ENCODE results near the gene SYNE3. TPM values are rescaled to one million over a fixed set of nuclear protein-coding genes. Genes with fewer than 3 reads are reported as not detected.
A peak's percentile ranks its signal among the peaks of the same experiment; 100 is the strongest.

The SYNE3 gene
- total and polyA plus RNA-seq, 3 donors from 2014 or later, result 8.3 to 38.9 (median 37.6) TPM

DNA sequence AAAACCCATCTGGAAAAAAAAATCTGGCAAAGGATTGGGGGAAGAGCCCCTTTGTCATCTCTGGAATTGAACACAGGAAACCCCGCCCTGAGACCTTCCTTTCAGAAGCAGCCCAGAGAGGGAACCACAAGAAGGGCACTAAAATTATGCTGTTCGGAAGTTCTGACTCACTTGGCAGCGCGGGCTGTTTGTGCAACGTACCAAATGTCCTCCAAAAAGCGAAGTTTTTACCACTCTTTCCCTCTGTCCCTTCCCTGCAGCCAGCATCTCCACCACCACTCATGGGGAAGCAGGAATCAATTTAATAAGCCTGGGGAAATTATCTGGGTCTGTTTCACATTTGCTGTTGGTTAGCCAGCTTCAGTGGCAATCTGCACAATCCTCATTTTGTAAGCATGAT is 3.2 kb upstream of the SYNE3 start:
- 53 to 55% methylated on average over 6 of the region's 6 CpGs for WGBS, 2 donors
- H3K36me3 ChIP-seq (ENCODE audit: low read depth, missing control alignments), result no peaks in the 10 kb centered on the region
- no peak overlapping the region for H3K4me3 ChIP-seq
- no peak for TF ChIP-seq POLR2A (IDR thresholded peaks at IDR 0.05)
- TF ChIP-seq, protein P1, sequence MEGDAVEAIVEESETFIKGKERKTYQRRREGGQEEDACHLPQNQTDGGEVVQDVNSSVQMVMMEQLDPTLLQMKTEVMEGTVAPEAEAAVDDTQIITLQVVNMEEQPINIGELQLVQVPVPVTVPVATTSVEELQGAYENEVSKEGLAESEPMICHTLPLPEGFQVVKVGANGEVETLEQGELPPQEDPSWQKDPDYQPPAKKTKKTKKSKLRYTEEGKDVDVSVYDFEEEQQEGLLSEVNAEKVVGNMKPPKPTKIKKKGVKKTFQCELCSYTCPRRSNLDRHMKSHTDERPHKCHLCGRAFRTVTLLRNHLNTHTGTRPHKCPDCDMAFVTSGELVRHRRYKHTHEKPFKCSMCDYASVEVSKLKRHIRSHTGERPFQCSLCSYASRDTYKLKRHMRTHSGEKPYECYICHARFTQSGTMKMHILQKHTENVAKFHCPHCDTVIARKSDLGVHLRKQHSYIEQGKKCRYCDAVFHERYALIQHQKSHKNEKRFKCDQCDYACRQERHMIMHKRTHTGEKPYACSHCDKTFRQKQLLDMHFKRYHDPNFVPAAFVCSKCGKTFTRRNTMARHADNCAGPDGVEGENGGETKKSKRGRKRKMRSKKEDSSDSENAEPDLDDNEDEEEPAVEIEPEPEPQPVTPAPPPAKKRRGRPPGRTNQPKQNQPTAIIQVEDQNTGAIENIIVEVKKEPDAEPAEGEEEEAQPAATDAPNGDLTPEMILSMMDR (IDR thresholded peaks at IDR 0.05), result no peak
- peak overlapping the region in 1 of 2 donors; percentile 1 for H3K27ac ChIP-seq
- H3K4me1 ChIP-seq, result peaks cover 63% of the 10 kb centered on the region
- H3K9me3 ChIP-seq, result no peaks in the 10 kb centered on the region
- no peaks in the 10 kb centered on the region for H3K27me3 ChIP-seq
- intact Hi-C loops (cut with DNase I; ENCODE audit: low total_unique reads), result no loop called here
- peak; percentile 55 for DNase-seq

DNA sequence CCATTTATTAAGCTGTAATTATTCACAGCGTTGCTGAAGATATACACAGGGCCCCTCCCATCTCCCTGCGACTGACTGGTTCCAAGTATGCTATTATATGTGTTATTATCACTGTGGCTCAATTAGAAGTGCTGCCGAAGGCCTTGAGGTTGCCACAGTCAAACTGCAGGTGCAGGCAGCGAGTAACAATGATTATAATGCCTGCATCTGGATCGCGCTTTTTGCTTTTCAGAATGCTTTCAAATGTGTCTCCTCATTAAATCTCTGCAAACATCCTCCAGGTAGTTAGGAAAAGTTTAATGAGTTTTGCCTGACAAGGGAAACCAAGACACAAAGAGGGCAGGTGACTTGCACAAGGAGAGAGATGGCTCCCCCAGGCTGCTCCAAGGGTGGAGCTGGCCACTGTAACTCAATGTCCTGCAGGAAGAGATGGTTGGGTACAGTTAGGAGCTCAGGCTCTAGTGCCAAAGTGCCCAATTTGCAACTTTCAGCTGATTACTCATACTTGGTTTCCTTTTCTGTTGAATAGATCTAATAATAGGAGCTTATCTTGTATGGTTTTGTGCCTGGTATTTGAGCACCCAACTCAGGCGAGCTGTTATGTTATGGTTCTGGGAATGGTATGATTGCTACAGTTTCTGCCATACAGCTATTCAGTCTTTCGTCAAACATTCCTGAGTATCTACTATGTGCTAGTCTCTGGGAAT is 1.7 kb upstream of the SYNE3 start:
- TF ChIP-seq, protein P1 (IDR thresholded peaks at IDR 0.05), result no peak
- TF ChIP-seq POLR2A (IDR thresholded peaks at IDR 0.05), result no peak
- H3K27ac ChIP-seq, result peak overlapping the region in 1 of 2 donors; percentile 79
- no peaks in the 10 kb centered on the region for H3K27me3 ChIP-seq
- peaks cover 54% of the 10 kb centered on the region for H3K4me1 ChIP-seq
- 49 to 57% methylated on average over 8 of the region's 8 CpGs for WGBS, 2 donors
- no peak overlapping the region for H3K4me3 ChIP-seq
- peak; percentile 68 for DNase-seq
- intact Hi-C loops (cut with DNase I; ENCODE audit: low total_unique reads), result no loop called here
- no peaks in the 10 kb centered on the region for H3K9me3 ChIP-seq
- no peaks in the 10 kb centered on the region for H3K36me3 ChIP-seq (ENCODE audit: low read depth, missing control alignments)

DNA sequence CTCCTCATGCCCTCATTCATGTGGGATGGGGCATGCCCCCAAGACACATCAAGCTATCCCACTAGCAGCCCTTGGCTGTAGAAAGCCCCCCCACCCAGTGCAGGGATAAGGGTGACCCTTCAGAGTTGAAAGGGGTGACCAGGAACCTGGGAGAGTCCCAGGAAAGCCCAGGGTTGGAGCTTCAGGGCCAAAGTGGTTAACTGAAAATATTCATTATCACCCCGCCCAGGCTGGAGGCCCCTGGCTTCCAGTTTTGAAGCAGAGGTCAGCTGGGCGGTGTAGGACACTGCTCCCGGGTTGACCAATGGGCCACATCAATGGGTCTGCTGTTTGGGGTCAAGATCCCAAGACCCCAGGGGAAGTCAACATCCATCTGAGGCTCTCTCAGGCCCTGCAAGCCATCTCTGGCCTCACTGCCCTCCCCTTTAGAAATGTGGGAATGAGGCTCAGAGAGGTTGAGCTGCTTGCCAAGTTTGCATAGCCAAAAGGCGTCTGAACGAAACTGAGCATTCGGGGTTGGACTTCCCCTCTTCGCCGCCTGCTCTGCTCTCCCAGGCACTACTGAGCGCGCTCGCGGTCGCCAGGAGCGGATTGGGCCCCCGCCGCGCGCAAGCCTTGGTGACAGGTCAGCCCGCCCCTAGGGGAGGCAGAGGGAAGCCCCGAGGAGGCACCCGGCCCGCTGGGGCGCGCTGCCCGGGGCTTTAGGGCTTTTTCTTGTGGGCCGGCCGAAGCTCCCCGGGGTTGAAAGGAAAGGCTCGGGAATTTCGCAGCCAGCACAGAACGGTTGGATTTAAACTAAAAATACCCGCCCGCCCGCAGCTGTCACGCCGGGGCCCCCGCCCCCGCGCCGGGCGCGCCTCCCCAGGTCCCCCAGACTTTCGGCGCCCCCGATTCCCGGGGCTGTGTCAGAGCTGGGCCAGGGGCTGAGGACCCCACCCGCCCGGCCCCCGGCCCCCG is 576 bp downstream of the SYNE3 start:
- WGBS, 2 donors, result 0 to 3% methylated on average over 20 to 40 of the region's 50 CpGs

DNA sequence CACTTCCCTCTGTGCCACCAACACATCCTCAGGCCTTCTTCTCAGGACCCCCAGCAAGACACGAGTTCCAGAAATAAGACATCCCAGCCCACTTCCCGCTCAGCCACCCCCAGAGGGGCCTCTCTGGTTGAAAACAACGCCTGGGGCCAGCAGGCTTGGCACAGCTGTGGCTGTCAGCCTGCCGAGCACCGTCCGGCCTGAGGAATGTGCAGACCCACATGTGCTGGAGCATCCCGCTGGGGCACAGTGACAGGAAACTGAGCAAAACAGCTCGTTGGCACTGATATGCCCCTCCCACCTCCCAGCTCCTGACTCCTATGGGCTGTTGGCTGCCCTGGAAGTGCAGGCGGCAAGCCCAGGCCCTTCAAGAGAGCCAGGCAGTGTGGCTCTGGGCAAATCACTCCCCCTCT is 1.4 kb downstream of the SYNE3 start:
- Histone ChIP-seq H3K9me3 (no peaks in the 10 kb centered on the region), H3K27me3 (no peaks in the 10 kb centered on the region), H3K27ac (peak overlapping the region in 1 of 2 donors; percentile 79), H3K4me3 (peak overlapping the region in 1 of 2 donors; percentile 77), H3K4me1 (peaks cover 54% of the 10 kb centered on the region), H3K36me3 (ENCODE audit: low read depth, missing control alignments) (no peaks in the 10 kb centered on the region)
- TF ChIP-seq, protein P1 (IDR thresholded peaks at IDR 0.05), result no peak
- no peak for TF ChIP-seq POLR2A (IDR thresholded peaks at IDR 0.05)
- WGBS, 2 donors, result 7 to 54% methylated on average over 6 to 9 of the region's 9 CpGs
- DNase-seq, result peak; percentile 67
- intact Hi-C loops (cut with DNase I; ENCODE audit: low total_unique reads), result no loop called here

More for the DNA sequence above, 576 bp downstream of the SYNE3 start:
- TF ChIP-seq POLR2A (IDR thresholded peaks at IDR 0.05), result no peak
- TF ChIP-seq, protein P1 (IDR thresholded peaks at IDR 0.05), result peak; percentile 19 to 30 (median 30)
- intact Hi-C loops (cut with DNase I; ENCODE audit: low total_unique reads), result no loop called here
- peak; percentile 66 for DNase-seq
- Histone ChIP-seq H3K27ac (peak overlapping the region; percentile 72 to 79), H3K36me3 (ENCODE audit: low read depth, missing control alignments) (no peaks in the 10 kb centered on the region), H3K4me1 (peaks cover 56% of the 10 kb centered on the region), H3K9me3 (no peaks in the 10 kb centered on the region), H3K27me3 (no peaks in the 10 kb centered on the region), H3K4me3 (peak overlapping the region; percentile 57 to 77)
